GM21786 (cell line): ENCODE data around the gene TRIM25.

ENCODE experiments used
- ATAC-seq: cut with Tn5 transposase; IDR thresholded peaks from one replicate; pipeline ENCODE4 v1.9.1; 2021; ENCODE audit not compliant: unreplicated experiment

TRIM25 gene

DNA sequence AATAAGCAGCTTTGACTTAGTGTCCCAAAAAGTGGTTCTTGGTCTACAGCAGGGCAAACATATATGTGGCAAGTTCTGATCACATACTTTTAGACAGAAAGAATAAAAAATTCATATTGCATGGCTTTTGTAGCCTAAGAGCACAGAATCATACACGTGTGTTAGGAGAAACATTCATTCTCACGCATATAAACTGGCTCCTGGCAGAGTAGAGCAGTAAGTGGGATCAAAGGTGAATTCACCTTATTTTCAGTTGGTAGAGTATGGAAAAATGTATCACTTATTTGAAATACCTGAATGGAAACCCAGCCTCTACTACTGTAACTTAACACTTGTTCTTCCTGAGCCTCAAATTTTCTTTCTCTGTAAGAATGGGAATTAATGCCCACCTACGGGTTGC lies 45.1 kb downstream of the TRIM25 start:
- ATAC-seq: no peak

GRCh38 chr17:56867948-56868376 lies 45.9 kb downstream of the TRIM25 start:
- no peak for ATAC-seq

DNA sequence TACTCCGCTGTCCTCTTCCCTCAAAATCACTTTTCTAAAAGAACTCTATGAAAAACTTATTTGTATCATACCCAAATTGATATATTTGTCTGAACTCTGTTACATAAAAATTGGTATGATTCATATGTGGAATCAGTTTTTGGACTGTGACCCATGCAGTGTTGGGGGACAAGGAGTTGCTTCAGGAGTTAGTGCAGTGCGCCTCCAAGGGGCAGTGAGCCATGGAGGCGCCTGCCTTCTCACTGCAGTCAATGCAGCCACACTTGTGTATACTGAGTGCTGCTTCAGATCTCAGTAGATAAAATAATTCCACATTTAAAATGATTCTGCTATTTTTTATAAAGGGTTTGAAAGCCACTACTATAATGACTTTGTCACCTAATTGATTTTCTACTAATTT lies 47.4 kb downstream of the TRIM25 start:
- ATAC-seq: no peak

DNA sequence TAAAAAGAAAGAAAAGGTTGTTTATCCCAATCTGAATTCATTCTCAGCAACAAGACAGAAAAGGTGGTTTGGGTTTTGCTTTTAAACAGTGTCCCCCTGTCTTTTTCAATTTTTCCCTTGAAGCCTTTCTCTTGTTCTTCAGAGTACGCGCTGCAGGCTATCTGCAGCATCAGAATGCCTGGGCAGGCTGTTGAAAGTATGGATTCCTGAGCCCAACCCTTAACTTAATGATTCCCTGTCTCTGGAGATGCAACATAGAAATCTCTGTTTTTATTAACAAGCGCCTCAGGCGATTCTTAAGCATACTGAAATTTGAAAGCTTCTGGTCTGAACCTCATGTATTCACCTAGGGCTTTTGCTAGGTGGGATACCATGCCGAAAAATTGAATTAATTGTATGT lies 47.8 kb downstream of the TRIM25 start:
- no peak for ATAC-seq

GRCh38 chr17:56863974-56864373 lies 49.9 kb downstream of the TRIM25 start:
- no peak for ATAC-seq

DNA sequence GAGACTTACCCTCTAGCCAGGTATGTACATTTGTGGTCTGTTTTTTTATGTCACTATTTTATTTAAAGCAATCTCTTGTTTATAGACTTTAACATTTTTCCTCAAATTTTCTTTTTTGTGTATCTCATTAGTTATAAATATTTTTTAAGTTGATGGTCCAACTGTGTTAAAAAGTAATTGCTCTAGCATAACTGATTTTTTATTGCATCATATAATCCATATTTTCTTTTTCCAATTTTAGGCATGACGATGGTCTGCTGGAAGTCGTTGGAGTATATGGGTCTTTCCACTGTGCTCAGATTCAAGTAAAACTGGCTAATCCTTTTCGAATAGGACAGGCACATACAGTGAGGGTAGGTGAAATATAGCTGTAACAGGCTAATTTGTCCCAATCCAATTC lies 52.0 kb downstream of the TRIM25 start:
- ATAC-seq: no peak

- ATAC-seq: no peak
Observed at GRCh38 chr17:56851008-56851407, 62.8 kb downstream of the TRIM25 start.

DNA sequence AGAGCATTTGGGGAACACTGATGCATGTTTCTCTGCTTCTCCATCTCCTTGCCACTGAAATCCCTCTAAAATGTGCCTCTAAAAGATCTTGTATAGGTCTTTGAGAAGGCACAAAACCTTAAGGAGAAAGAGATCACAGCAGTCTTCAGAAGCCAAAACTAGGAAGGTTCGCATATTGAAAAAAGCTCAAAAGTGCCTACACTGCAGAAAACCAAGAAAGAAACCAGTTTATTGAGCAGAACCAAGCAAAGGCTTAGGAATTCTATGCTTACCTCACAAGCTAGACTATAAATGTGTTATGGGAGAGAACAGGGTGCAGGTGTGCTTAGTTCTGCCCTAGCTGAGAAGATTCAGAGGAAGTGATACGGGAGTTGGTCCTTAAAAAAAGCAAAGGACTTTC lies 63.3 kb downstream of the TRIM25 start:
- no peak for ATAC-seq

DNA sequence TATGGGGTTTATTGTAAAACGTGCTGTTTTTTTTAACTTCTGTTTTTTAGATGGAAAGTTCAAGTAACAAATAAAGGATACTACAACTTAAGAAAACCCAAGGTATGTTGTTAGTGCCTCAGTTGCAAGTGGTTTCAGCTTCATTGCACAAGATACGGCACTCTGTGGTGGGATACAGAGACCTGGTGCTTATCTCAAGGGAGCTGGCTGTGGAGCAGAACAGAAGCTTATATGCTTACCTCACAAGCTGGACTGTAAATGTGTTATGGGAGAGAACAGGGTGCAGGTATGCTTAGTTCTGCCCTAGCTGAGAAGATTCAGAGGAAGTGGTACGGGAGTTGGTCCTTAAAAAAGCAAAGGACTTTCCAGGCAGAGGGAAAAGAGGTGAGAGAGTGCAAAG lies 64.7 kb downstream of the TRIM25 start:
- no peak for ATAC-seq

GRCh38 chr17:56847106-56847505 lies 66.7 kb downstream of the TRIM25 start:
- no peak for ATAC-seq

DNA sequence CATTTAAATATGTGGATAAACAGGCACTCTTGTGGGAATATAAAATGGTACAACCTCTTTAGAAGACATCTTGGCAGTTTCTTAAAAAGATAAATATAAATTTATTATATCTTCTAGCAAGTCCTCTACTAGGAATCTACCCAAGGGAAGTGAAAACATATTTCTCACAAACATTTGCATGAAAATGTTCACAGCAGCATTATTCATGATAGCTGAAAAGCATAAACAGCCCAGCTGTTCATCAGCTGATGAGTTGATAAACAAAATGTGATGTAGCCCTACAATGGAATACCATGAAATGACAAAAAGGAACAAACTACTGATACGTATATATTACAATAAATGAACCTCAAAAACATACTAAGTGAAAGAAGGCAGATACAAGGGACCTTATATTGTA lies 67.9 kb downstream of the TRIM25 start:
- no peak for ATAC-seq

DNA sequence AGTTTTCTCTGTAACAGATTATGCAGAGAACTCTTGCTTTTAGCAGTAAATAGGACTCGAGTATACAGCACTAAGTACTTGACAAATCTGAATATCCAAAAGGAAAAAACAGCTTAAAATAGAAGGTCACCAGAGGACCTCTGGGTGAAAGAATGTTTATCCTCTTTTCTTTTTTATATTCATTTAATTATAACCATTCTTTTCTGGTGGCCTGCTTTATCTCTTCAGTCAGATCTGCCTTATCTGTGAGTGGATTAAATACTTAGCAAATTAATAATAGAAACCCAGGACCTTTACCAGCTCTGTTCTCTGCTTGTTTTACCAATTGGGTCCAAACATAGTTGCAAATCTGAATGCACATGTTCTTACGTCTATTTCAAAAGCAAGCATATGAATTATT lies 71.3 kb downstream of the TRIM25 start:
- no peak for ATAC-seq

DNA sequence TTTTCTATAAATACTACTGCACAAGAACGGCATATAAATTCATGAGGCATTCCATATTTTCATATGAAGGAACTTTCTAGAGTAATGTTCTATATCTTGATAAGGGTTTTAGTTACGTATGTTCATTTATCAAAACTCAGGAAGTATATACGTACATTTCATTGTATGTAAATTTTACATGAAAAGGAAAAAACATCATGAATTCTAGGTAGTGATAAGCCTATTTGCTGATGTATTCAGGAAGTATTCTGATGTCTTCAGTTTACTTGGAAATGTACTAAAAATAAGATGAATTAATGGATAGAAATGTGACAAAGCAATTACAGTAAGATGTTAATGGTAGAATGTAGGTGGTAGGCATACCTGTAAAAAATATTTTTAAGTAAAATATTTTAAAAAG lies 75.2 kb downstream of the TRIM25 start:
- ATAC-seq: no peak
